BLaER1 (cell line): Measurements from ENCODE around the gene FAM200A.
A peak's percentile ranks its signal among the peaks of the same experiment; 100 is the strongest.
"Not testable (repeated sequence)": the region's sequence is repeated elsewhere in the genome, so short reads cannot be mapped to it uniquely, and the experiment has no call there.

Experiments used
- H3K27ac ChIP-seq: shearing (Covaris generic); formaldehyde crosslinking; 2 replicates; pipeline ENCODE4 v1.8.1; 2022
- H3K27me3 ChIP-seq: shearing (Covaris generic); formaldehyde crosslinking; 2 replicates; pipeline ENCODE4 v1.8.1; 2022
- H3K36me3 ChIP-seq: shearing (Covaris generic); formaldehyde crosslinking; 2 replicates; pipeline ENCODE4 v1.8.1; 2022
- H3K4me1 ChIP-seq: shearing (Covaris generic); formaldehyde crosslinking; 2 replicates; pipeline ENCODE4 v1.8.1; 2022
- H3K4me2 ChIP-seq: shearing (Covaris generic); formaldehyde crosslinking; 2 replicates; pipeline ENCODE4 v1.8.1; 2022
- H3K4me3 ChIP-seq: shearing (Covaris generic); formaldehyde crosslinking; 2 replicates; pipeline ENCODE4 v1.8.1; 2022
- H3K9ac ChIP-seq: shearing (Covaris generic); formaldehyde crosslinking; 2 replicates; pipeline ENCODE4 v1.8.1; 2022
- H3K9me3 ChIP-seq: shearing (Covaris generic); formaldehyde crosslinking; 2 replicates; pipeline ENCODE4 v1.8.1; 2022
- H4K20me1 ChIP-seq: shearing (Covaris generic); formaldehyde crosslinking; 2 replicates; pipeline ENCODE4 v1.8.1; 2022
- Cebpa-rat ChIP-seq: shearing (Covaris generic); IDR thresholded peaks from 2 replicates; pipeline ENCODE4 v1.8.1; 2022

FAM200A gene

DNA sequence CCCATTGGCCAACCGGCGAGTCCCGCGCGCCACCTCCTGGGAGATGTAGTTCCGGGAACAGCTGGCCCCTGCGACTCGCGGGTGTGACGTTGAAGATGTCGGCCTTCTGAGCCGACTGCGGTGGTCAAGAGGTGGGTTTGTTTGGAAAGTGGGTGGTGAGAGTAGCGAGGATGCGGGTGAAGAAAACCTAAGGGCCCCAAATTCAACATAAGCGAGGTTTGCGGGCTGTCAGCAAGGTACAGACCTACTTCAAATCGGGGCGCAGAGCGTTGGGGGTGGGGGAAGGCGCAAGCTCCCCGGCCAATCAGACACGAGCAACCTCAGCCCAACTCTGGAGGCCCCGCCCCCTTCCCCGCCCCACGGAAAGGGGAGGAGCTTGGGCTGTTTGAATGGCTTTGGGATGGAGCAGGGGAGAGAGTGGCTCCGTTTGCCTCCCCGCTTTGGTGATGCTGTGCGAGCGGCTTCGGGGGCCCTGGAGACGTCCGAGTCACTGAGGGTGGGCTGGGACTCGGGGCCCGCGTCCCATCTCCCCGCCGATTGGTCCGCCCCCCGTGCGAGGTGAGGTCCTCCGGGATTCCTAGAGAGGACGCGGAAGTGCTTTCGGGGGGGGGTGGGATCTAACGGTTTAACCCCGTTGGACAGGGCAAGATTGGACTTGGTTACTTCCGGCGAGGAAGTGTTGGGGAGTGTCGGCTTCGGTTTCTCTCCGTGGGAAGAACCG is 47.2 kb downstream of the FAM200A start, which contains the start of gene ZKSCAN5:
TSS of gene ZKSCAN5 (plus strand) at position 60 of the 721 bp plus-strand sequence. CDS start 1,383 bp downstream, outside the sequence.
- H3K4me1 ChIP-seq, result peaks cover 34% of the 10 kb centered on the region
- H3K4me2 ChIP-seq, result peak within 1 kb of the TSS; percentile 86
- peaks cover 7% of the 10 kb centered on the region for H4K20me1 ChIP-seq
- TF ChIP-seq Cebpa-rat, result no peak
- H3K9ac ChIP-seq, result peak within 1 kb of the TSS; percentile 87
- no peaks in the 10 kb centered on the region for H3K27me3 ChIP-seq
- H3K9me3 ChIP-seq, result no peaks in the 10 kb centered on the region
- H3K27ac ChIP-seq, result peak within 1 kb of the TSS; percentile 85
- peaks cover 13% of the 10 kb centered on the region for H3K36me3 ChIP-seq
- H3K4me3 ChIP-seq, result peak within 1 kb of the TSS; percentile 82

DNA sequence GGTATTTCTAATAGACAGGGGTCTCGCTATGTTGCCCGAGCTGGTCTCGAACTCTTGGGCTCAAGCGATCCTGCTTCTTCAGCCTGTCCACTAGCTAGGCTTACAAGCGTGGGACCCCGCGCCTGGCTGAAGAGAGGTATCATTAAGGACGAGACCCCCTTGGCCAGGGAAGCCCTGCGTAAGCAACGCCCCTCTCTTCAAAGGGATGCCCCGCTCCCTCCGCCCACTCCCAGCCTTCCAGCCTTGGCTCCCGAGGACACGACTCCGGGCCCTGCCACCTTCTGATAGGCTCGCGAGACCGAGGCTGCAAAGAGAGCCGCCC is 47.7 kb downstream of the FAM200A start:
- Histone ChIP-seq H4K20me1 (peaks cover 13% of the 10 kb centered on the region), H3K27me3 (no peaks in the 10 kb centered on the region), H3K27ac (peak overlapping the region; percentile 85), H3K4me2 (peak overlapping the region; percentile 78), H3K4me3 (peak overlapping the region; percentile 82), H3K9ac (peak overlapping the region; percentile 87; the same call in 1 of the 2 replicates), H3K9me3 (no peaks in the 10 kb centered on the region), H3K4me1 (peaks cover 34% of the 10 kb centered on the region), H3K36me3 (peaks cover 8% of the 10 kb centered on the region)
- no peak for TF ChIP-seq Cebpa-rat

DNA sequence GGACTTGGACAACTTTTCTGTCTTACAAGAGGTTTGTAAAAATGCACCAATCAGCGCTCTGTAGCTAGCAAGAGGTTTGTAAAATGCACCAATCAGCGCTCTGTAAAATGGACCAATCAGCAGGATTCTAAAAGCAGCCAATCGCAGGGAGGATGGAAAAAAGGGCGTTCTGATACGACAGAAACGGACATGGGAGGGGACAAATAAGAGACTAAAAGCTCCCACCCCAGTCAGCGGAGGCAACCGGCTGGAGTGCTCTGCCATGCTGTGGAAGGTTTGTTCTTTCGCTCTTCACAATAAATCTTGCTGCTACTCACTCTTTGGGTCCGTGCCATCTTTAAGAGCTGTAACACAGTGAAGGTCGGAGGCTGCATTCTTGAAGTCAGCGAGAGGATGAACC is 50.7 kb downstream of the FAM200A start:
- H3K27ac ChIP-seq, H3K27me3 ChIP-seq, H3K4me3 ChIP-seq, H3K9ac ChIP-seq: not testable (repeated sequence)
- Histone ChIP-seq H3K4me1 (peaks cover 34% of the 10 kb centered on the region), H3K9me3 (peaks cover 11% of the 10 kb centered on the region), H3K36me3 (peaks cover 25% of the 10 kb centered on the region), H4K20me1 (peaks cover 34% of the 10 kb centered on the region), H3K4me2 (peak overlapping the region; percentile 99; the same call in 1 of the 2 replicates)

DNA sequence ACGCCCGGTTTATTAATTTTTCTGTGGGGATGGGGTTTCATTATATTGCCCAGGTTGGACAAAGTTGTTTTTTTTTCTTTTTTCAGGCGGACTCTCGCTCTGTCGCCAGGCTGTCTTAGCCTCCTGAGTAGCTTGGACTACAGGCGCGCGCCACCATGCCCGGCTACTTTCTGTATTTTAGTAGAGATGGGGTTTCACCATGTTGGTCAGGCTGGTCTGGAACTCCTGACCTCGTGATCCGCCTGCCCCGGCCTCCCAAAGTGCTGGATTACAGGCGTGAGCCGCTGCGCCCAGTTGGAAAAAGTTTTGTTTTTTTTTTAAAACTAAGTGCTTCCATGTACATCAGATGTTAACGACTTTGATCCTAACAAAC is 51.3 kb downstream of the FAM200A start:
- peaks cover 27% of the 10 kb centered on the region for H3K4me1 ChIP-seq
- peaks cover 31% of the 10 kb centered on the region for H3K36me3 ChIP-seq
- H3K4me2 ChIP-seq, result peak overlapping the region; percentile 99
- peak overlapping the region; percentile 87 for H3K9ac ChIP-seq
- H4K20me1 ChIP-seq, result peaks cover 30% of the 10 kb centered on the region
- no peaks in the 10 kb centered on the region for H3K27me3 ChIP-seq
- H3K4me3 ChIP-seq, result peak overlapping the region; percentile 89
- peak overlapping the region; percentile 88 for H3K27ac ChIP-seq
- no peak for TF ChIP-seq Cebpa-rat
- peaks cover 17% of the 10 kb centered on the region for H3K9me3 ChIP-seq

DNA sequence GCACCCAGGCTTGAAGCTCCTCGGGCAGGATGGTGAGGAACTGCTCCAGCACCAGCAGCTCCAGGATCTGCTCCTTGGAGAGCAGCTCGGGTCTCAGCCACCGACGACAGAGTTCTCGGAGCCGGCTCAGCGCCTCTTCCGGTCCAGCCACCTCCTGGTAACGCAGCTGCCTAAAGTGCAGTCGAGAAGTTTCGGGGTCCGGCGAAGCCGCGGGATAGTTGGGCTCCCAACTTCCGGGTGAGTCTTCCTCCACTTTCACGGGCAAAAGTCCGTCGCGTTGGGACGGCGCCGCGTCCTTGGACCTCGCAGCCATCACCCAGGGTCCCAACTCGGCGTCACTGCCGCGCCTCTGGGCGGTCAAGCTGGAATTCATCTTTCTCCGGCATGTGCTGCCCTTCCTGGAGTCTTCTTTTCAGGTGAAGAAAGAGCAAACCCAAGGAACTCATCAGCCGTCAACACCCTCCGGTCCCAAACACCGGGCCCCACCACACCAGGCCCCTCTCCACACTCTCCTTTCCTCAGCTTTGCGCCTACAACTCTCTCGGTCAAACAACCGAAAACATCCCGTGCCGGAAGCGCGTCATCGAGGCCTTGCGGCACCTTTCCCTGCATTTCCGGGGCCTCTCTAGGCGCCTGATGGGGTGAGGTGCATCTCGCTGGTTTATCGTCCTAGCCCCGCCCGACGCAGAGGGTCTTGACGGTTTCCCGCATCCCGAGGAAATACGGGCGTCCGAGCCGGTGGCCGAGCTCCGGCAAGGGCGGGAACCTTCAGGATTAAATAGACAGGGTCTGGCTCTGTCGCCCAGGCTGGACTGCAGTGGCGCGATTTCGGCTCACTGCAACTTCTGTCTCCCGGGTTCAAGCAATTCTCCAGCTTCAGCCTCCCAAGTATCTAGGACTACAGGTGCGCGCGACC is 51.9 kb downstream of the FAM200A start, which contains the start of gene ZNF394:
TSS of gene ZNF394 (minus strand) at position 561 of the 916 bp plus-strand sequence. CDS start at position 373, 188 bp downstream.
- Histone ChIP-seq H3K4me1 (peaks cover 25% of the 10 kb centered on the region), H3K4me3 (peak within 1 kb of the TSS; percentile 89), H3K9ac (peak within 1 kb of the TSS; percentile 87), H3K27me3 (no peaks in the 10 kb centered on the region), H3K4me2 (peak within 1 kb of the TSS; percentile 99), H3K27ac (peak within 1 kb of the TSS; percentile 88), H3K9me3 (peaks cover 23% of the 10 kb centered on the region), H4K20me1 (peaks cover 30% of the 10 kb centered on the region), H3K36me3 (peaks cover 37% of the 10 kb centered on the region)
- TF ChIP-seq Cebpa-rat, result no peak

DNA sequence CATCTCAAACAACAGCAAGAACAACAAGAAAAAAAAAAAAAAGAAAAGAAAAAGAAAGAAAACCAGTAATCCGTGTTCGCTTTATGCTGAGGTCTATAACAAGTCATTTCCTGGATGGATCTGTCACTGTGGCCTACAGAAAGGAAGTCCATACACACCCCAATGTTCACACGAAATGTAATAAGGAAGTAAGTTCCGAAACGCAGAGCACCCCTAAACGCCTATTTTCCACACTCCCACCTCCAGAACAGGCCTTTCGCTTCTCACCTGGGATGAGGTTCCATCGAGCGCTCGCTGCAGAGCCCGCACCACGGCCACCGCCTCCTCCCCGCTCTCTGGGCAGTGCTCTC is 52.6 kb downstream of the FAM200A start:
- H3K4me3 ChIP-seq, result peak overlapping the region; percentile 89
- H3K4me2 ChIP-seq, result peak overlapping the region; percentile 99
- H3K27ac ChIP-seq, result peak overlapping the region; percentile 88
- H3K36me3 ChIP-seq, result peaks cover 44% of the 10 kb centered on the region
- no peak for TF ChIP-seq Cebpa-rat
- peak overlapping the region; percentile 87 for H3K9ac ChIP-seq
- peaks cover 25% of the 10 kb centered on the region for H3K4me1 ChIP-seq
- H3K27me3 ChIP-seq, result peaks cover 1% of the 10 kb centered on the region; the same call in 1 of the 2 replicates
- H3K9me3 ChIP-seq, result peaks cover 30% of the 10 kb centered on the region
- H4K20me1 ChIP-seq, result peaks cover 30% of the 10 kb centered on the region

DNA sequence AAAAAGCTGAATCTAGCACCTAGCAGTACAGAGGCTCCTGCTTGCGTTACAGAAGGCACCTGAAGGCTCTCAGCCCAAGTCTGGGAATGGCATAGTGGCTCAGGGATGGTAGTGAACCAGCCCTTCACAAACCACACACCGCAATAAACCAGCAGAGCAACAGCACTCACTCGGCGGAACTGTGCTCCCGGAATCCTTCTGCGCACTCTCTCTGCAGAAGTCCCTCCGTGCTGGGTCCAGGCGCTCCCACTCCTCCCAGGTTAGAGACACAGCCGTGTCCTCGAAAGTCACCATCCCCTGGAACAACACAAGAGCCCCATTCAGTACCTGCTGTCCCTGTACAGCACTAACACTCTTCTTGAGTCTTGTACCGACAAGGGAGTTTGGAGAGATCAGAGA is 53.4 kb downstream of the FAM200A start:
- peak overlapping the region; percentile 99 for H3K4me2 ChIP-seq
- no peak for TF ChIP-seq Cebpa-rat
- peaks cover 5% of the 10 kb centered on the region; the same call in 1 of the 2 replicates for H3K27me3 ChIP-seq
- H3K4me1 ChIP-seq, result peaks cover 25% of the 10 kb centered on the region
- H4K20me1 ChIP-seq, result peaks cover 30% of the 10 kb centered on the region
- peaks cover 38% of the 10 kb centered on the region for H3K9me3 ChIP-seq
- peak overlapping the region; percentile 87 for H3K9ac ChIP-seq
- H3K4me3 ChIP-seq, result peak overlapping the region; percentile 89
- peaks cover 52% of the 10 kb centered on the region for H3K36me3 ChIP-seq
- H3K27ac ChIP-seq, result no peak overlapping the region

DNA sequence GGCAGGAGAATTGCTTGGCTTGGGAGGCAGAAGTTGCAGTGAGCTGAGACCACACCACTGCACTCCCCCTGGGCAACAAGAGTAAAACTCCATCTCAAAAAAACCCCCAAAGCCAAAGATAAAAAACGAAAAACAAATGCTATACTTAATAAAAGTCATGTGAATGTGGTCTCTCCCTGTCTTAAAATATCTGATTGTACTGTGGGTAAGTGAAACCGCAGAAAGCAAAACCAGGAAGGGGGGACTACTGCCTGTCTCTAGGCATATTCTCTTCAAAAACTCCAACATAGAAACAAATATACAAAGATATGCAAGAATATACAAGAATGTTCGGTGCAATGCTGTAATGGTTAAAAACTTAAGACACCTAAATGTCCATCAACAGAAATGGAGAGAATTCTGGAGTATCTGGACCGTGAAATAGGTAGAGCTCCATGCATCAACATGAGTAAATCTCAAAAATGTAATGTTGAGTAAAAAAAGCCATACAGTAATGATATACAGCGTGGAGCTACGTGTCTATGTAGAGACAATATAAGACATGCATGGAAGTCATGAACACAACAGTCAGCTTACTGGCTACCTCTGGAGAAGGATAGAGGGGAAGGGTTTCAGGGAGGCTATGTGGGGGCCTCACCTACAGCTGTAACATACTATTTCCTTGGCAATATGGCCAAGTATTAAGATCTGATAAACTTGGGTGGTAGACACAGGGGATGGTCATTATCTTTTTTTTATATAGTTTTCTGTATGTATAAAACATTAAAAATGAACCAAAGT is 54.0 kb downstream of the FAM200A start:
- H3K4me2 ChIP-seq, result peak overlapping the region; percentile 99
- peaks cover 5% of the 10 kb centered on the region; the same call in 1 of the 2 replicates for H3K27me3 ChIP-seq
- no peak overlapping the region for H3K27ac ChIP-seq
- H3K4me3 ChIP-seq, result peak overlapping the region; percentile 89
- peaks cover 25% of the 10 kb centered on the region for H3K4me1 ChIP-seq
- H3K36me3 ChIP-seq, result peaks cover 58% of the 10 kb centered on the region
- peak overlapping the region; percentile 87 for H3K9ac ChIP-seq
- H3K9me3 ChIP-seq, result peaks cover 44% of the 10 kb centered on the region
- peaks cover 30% of the 10 kb centered on the region for H4K20me1 ChIP-seq
- no peak for TF ChIP-seq Cebpa-rat
